IPS-15b (cell line): ENCODE data around the gene SH3TC2.

ENCODE experiments used
- H3K27me3 ChIP-seq: one replicate; pipeline ENCODE4 v1.6.1; 2013; ENCODE audit warnings: low read length; ENCODE audit not compliant: control insufficient read depth, insufficient read depth
- H3K36me3 ChIP-seq: one replicate; pipeline ENCODE4 v1.6.1; 2013; ENCODE audit warnings: low read length; ENCODE audit not compliant: control insufficient read depth, insufficient read depth
- H3K4me1 ChIP-seq: one replicate; pipeline ENCODE4 v1.6.1; 2013; ENCODE audit warnings: mild to moderate bottlenecking, low read length; ENCODE audit not compliant: control insufficient read depth, insufficient read depth
- H3K4me3 ChIP-seq: one replicate; pipeline ENCODE4 v1.5.1; 2013; ENCODE audit warnings: low read depth, low read length
- H3K9ac ChIP-seq: one replicate; pipeline ENCODE4 v1.6.1; 2013; ENCODE audit warnings: low read depth, mild to moderate bottlenecking, low read length
- H3K9me3 ChIP-seq: one replicate; pipeline ENCODE4 v1.6.1; 2013; ENCODE audit warnings: mild to moderate bottlenecking, low read length; ENCODE audit not compliant: control insufficient read depth, insufficient read depth

Gene SH3TC2

DNA sequence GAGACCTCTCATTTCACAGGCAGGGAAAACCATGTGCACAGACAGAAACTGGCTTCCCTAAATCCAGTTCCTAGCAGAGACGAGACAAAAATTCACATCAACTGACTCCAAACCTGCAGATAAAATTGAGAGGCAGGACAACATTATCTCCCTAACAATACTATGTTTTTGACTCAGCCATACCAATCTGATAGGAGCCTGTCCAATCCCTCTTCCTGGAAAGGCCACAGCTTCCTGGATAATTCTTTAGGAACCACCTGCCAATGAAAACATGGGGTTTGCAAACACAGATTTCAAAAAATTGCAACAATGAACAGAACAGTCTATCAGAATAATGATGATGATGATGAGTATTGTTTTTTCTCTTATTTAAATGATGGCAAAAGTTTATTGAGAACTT is 22.4 kb downstream of the SH3TC2 start:
- Histone ChIP-seq H3K4me1 (no peaks in the 10 kb centered on the region), H3K9ac (no peak overlapping the region), H3K4me3 (no peak overlapping the region), H3K36me3 (no peaks in the 10 kb centered on the region), H3K9me3 (no peaks in the 10 kb centered on the region), H3K27me3 (no peaks in the 10 kb centered on the region)

DNA sequence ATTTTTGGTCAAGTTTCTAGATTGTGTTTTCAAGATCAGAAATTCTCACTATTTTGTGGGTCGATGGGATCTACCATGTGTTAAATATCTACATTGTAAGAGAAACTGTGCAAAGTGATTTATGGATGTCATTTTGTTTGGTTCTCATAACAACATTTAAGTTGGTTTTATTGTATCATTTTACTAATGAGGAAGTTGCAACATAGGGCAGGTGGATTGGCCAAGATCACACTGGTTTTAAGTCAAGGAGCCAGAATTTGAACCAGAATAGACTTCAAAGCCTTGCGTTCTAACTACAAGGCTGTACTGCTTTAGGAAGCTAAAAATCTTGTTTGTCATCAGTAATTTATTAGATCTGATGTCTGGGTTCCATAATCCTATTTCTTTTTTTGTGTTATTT is 23.4 kb downstream of the SH3TC2 start:
- H3K36me3 ChIP-seq = no peaks in the 10 kb centered on the region
- H3K9ac ChIP-seq = no peak overlapping the region
- H3K4me1 ChIP-seq = no peaks in the 10 kb centered on the region
- no peaks in the 10 kb centered on the region for H3K9me3 ChIP-seq
- no peak overlapping the region for H3K4me3 ChIP-seq
- H3K27me3 ChIP-seq = no peaks in the 10 kb centered on the region

DNA sequence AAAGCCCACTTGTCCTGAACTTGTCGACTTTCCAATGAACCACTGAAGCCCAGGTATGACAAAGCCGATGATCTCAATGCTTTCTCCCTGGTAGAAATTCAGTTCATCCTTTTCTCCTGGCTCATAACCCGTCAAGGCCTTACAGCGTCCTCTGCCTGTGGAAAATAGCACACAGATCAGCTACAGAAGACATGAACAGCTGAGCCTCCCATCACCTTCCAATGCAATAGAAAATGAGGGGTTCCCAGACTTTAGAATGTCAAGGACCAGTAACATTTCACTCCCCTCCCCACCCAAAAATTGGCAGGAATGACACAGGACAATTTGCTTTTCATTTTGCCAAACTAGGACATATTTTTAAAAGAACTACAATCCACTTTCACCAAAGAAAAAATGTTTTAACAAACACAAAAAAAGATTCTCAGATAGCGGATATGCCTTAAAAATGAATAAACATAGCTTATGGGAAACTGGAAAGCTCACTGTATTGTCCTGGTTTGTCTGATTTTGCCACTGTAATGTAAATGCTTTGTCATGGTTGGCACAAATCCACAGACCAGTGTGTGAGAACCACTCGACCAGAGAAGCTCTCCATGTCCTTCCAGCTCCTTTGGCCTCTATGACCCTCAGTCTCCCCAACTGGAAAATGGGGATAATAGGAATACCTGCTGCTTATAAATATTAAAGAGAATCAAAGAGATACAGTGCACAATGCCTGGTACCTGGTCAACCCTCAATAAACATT is 24.4 kb downstream of the SH3TC2 start:
- Histone ChIP-seq H3K4me3 (no peak overlapping the region), H3K27me3 (no peaks in the 10 kb centered on the region), H3K4me1 (no peaks in the 10 kb centered on the region), H3K9ac (no peak overlapping the region), H3K36me3 (no peaks in the 10 kb centered on the region), H3K9me3 (no peaks in the 10 kb centered on the region)

DNA sequence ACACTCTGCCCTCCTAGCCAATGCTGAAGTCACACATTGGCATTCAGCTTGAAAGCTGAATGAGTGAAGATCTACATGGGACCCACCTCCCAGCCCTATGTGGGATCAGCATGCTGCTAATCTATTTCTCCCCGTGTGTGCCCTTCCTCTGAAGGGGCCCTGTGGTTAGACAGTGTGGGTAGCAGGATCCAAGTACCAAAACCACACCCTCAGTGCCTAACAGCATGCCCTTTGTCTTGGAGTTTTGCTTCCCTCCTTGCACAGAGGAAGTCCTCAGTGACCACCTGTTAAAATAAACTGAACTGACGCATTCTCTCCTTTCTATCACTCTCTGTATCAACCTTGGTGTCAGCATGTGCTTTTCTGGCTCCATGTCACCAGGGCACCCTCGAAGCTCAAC is 25.0 kb downstream of the SH3TC2 start:
- no peak overlapping the region for H3K9ac ChIP-seq
- no peaks in the 10 kb centered on the region for H3K9me3 ChIP-seq
- H3K4me1 ChIP-seq = no peaks in the 10 kb centered on the region
- H3K27me3 ChIP-seq = no peaks in the 10 kb centered on the region
- no peak overlapping the region for H3K4me3 ChIP-seq
- no peaks in the 10 kb centered on the region for H3K36me3 ChIP-seq

DNA sequence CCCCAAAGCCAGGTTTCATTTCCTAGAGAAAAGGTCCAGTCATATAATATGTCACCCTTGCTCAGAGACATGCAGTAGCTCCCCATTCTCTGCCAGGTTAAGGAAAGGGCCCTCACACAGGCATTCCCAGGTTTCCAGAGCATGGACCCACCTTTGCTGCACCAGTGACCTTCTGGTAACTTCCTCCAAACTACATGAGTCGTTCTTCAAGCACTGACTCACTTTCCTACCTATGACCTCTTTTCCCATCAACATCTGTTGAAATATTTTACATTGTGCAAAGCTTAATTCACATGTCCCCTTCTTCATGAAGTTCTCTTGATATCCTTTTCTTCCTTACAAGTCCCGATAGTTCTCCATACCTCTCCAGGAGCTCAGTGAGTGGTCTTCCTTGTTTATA is 25.9 kb downstream of the SH3TC2 start:
- Histone ChIP-seq H3K4me3 (no peak overlapping the region), H3K9ac (no peak overlapping the region), H3K4me1 (no peaks in the 10 kb centered on the region)

DNA sequence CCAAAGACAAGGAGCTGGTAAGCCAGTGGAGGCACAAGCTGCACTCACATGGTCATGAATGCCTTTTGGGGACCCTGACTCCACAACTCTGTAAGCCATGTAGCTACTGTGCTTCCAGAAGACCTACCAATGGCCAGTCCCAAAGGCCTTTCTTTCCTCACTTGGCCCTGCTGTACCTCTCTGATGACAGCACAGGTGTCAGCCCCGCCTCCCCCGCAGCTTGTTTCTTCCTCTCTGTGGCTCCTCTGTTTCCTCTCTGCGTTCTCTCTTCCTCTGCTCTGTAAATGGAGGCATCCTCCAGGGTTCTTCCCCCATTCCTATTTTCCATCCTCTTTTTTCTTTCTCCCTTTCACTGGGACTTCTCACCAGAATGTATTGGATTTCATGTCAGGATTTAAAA is 26.7 kb downstream of the SH3TC2 start:
- Histone ChIP-seq H3K9ac (no peak overlapping the region), H3K4me1 (no peaks in the 10 kb centered on the region), H3K36me3 (no peaks in the 10 kb centered on the region), H3K27me3 (no peaks in the 10 kb centered on the region), H3K9me3 (no peaks in the 10 kb centered on the region), H3K4me3 (no peak overlapping the region)

More for the DNA sequence above, 25.9 kb downstream of the SH3TC2 start:
- Histone ChIP-seq H3K9me3 (no peaks in the 10 kb centered on the region), H3K27me3 (no peaks in the 10 kb centered on the region), H3K36me3 (no peaks in the 10 kb centered on the region)

DNA sequence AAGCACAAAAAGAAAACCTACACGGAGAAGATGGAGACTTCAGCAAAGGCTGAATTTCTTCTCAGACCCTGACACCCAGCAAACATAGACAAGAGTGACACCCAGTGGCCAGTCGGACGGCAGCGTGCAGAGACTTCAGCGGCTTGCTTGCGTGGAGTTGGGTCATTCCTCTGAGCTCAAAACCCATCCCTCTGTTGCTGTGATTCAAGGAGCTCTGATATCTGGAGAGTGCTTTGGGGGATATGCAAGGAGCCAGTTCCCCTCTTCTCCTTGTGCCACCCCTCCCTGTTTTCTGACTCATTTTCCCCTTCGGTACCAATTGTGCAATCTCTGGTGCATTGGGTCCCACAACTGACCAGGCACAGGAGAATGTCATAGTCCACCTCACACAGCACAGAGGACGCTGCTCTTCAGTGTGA is 27.5 kb downstream of the SH3TC2 start:
- Histone ChIP-seq H3K9me3 (no peaks in the 10 kb centered on the region), H3K9ac (no peak overlapping the region), H3K27me3 (no peaks in the 10 kb centered on the region), H3K4me3 (no peak overlapping the region), H3K36me3 (no peaks in the 10 kb centered on the region), H3K4me1 (no peaks in the 10 kb centered on the region)

DNA sequence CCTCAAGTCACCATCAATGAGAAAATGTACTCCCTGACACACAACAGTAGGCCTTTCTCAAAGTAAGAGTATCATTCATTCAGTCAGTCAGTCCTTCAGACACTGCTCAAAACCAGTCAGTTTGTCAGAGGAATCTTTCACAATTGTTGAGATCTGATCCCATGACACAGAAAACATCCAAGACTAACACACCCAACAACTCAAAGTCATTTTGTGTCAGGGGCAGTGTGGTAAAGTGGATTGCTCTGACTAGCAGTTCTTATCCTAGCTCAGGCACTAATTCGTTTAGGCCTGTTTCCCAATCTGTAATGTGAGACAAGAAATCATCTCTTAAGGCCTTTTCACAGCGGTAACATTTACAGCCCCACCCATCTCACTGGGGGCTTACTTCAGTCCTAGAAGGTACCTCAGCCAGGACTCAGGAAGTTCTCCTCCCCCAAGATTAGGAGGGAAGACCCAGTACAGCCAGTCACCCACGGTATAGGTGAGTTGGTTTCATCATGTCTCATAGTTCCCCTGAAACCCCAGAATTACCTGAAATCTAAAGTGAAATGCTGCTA is 31.9 kb downstream of the SH3TC2 start:
- Histone ChIP-seq H3K4me3 (no peak overlapping the region), H3K9me3 (no peaks in the 10 kb centered on the region), H3K36me3 (no peaks in the 10 kb centered on the region), H3K4me1 (no peaks in the 10 kb centered on the region), H3K27me3 (no peaks in the 10 kb centered on the region), H3K9ac (no peak overlapping the region)

DNA sequence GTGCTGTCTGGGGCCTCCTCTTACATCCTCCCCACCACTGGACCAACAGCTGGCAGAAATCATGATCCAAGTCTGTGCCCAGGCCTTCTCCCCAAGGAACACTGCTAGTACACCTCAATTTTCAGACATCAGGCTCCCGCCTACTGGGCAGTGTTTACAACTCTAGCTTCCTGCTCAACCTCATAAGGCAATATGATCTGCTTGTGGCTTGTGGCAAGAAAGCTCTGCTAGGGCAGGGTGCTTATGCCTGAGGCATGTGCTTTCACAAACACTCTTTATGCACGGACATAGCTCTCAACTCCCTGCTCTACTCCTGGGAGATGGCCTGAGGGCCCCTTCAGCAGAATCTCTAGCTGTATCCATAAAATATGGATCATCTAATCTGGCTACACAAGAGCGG is 32.5 kb downstream of the SH3TC2 start:
- Histone ChIP-seq H3K4me3 (no peak overlapping the region), H3K27me3 (no peaks in the 10 kb centered on the region), H3K4me1 (no peaks in the 10 kb centered on the region), H3K9ac (no peak overlapping the region), H3K9me3 (no peaks in the 10 kb centered on the region), H3K36me3 (no peaks in the 10 kb centered on the region)

DNA sequence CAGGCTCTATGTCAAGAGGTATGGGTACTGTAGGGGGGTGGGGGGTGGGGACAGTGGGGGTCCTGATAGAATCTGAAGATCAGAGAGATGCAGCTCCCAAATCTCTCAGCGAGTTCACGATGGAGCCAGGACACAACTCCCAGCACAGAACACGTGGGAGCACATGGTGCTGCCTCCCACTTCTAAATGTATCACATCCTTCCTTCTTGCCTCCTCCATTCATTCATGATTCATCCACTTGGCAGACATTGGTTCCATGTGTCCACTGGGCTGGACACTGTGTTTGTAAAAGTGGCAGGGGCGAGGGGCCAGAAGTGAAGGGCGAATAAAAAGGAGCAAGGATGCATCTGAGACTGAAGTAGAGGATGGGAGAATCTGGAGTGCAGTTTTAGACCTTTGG is 33.9 kb downstream of the SH3TC2 start:
- Histone ChIP-seq H3K27me3 (no peaks in the 10 kb centered on the region), H3K4me1 (no peaks in the 10 kb centered on the region), H3K36me3 (no peaks in the 10 kb centered on the region), H3K9ac (no peak overlapping the region), H3K9me3 (no peaks in the 10 kb centered on the region), H3K4me3 (no peak overlapping the region)

DNA sequence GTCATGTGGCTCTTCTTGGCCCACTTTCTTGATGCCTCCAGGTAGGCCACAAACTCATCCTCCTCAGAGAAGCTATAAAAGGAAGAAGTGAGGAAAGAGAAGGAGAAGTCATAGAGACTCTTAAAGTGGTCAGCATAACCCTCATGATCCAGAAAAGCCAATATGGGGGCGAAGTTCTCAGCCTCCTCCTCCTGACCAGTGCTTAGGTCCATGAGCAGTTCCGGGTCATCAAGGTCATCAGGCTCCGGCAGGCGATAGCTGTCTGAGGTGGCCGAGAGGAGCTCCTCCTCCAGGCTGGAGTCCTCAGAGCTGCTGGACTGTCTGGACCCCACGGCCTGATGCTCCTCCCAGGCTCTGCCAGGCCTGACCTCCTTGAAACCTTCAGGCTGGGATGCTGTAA is 34.7 kb downstream of the SH3TC2 start:
- H3K4me3 ChIP-seq = no peak overlapping the region
- no peak overlapping the region for H3K9ac ChIP-seq
- no peaks in the 10 kb centered on the region for H3K36me3 ChIP-seq
- H3K27me3 ChIP-seq = no peaks in the 10 kb centered on the region
- no peaks in the 10 kb centered on the region for H3K9me3 ChIP-seq
- no peaks in the 10 kb centered on the region for H3K4me1 ChIP-seq

DNA sequence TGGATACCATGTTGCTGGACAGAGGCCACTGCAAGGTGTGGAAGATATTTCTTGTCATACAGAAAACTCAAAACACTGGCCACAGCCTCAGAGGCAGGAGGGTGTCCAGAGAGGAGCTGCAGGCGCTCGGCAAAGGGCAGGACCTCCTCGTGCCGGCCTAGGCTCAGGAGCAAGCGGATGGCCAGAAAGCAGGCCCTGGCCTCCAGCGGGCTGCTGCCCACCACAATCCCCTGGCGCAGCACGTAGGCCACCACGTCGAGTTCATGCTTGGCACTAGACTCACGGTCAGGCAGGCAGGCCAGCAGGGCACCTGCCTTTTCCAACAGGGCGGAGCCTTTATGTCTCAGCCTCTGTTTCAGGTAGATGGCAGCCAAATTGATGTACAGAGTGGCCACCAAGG is 35.2 kb downstream of the SH3TC2 start:
- H3K9ac ChIP-seq = no peak overlapping the region
- no peaks in the 10 kb centered on the region for H3K9me3 ChIP-seq
- no peaks in the 10 kb centered on the region for H3K4me1 ChIP-seq
- no peak overlapping the region for H3K4me3 ChIP-seq
- H3K36me3 ChIP-seq = no peaks in the 10 kb centered on the region
- H3K27me3 ChIP-seq = no peaks in the 10 kb centered on the region
